GM18526 (cell line): ENCODE data around the gene TFPI2.

Source experiments
- POLR2A ChIP-seq: IDR thresholded peaks from 3 replicates; pipeline ENCODE4 v1.6.1; 2011; ENCODE audit not compliant: insufficient read length; ENCODE audit errors: extremely low read depth

The TFPI2 gene

DNA sequence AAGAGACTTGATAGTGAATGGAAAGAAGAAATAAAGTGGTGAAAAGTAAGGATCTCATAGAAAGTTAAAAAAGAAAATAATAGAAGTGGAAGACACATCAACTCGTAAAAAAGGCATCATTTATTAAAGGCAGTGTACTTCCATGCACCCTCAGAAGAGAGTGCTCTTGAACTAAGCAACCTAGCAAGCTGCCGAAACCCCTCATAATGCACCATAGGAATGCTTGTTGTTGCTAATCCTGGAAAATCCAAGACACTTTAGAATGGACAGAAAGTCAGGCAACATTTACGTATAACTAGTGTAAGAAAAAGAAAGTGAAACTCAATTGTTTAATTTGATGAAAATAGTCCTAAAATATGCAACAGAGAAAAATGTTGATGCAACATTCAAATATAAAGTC, 12.8 kb downstream of the TFPI2 start:
- no peak for TF ChIP-seq POLR2A

DNA sequence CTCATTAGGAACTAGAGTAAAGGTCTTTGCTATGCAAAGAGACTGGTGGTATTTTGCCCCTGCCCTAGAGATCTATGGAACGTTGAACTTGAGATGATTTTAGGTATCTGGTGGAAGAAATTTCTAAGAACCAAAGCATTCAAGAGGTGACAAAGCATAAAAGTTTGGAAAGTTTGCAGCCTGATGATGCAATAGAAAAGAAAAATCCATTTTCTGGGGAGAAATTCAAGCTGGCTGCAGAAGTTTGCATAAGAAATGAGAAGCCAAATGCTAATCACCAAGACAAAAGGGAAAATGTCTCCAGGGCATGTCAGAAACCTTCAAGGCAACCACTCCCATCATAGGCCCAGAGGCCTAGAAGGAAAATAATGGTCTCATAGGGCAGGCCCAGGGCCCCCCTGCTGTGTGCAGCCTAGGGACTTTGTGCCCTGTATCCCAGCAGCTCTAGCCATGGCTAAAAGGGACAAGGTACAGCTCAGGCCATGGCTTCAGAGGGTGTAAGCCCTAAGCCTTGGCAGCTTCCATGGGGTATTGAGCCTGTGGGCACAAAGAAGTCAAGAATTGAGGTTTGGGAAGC, 16.5 kb downstream of the TFPI2 start:
- no peak for TF ChIP-seq POLR2A

DNA sequence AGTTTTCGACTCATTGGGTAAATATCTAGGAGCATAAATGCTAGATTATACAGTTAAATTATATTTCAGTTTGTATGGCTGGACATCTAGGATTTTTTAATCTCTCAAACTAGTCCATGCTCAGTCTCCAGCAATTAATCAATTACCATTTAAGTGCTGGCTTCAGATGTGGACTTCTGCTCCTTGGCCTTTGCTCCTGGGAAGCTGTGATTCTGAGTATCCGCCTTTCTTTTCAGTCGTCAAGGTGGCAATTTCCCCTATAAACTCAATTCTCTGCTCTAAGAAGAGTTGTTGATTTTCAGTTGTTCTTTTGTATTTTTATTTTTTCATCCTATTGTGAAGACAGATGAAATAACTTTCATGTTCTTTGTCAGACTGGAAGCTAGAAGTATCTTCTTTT, 23.7 kb downstream of the TFPI2 start:
- no peak for TF ChIP-seq POLR2A

DNA sequence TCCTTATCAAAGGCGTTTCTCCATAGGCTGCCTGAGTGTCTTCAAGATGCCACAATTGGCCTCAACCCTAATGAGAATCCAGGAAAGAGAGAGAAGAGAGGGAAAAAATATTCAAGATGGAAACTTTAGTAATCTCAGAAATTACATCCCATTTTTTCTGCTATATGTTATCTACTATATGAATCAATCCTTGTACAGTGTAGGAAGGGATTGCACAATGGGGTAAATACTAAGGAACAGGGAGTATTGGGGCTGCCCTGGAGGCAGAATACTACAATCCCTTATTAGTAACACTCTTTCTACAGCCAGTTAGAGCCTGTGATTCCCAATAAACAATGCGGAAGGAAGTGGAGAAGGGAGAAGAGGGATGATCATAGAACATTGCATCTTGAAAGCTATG, 27.9 kb downstream of the TFPI2 start:
- TF ChIP-seq POLR2A = no peak

DNA sequence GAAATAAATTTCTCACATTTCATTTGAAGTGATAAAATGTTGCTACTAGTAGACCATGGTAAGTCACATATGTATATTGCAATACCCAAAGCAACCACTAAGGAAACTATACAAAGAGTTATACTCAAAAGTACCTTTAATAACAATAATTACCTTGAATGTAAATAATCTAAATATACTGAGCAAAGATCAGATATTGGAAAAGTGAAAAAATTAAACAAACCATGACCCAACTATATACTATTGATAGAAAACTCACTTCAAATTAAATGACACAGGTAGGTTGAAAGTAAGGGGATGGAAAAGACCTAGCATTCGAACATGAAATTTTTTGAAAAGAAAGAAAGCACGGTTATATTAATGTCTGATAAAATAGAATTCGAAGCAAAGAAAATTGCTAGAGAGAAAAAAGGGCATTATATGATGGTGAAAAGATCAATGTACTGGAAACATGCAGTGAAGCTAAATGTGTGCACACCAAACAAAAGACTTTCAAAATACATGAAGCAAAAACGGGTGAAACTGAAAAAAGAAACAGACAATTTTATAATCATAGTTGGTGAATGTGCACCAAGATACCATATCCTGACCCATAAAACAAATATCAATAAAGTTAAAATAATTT, 29.1 kb downstream of the TFPI2 start:
- TF ChIP-seq POLR2A = no peak

DNA sequence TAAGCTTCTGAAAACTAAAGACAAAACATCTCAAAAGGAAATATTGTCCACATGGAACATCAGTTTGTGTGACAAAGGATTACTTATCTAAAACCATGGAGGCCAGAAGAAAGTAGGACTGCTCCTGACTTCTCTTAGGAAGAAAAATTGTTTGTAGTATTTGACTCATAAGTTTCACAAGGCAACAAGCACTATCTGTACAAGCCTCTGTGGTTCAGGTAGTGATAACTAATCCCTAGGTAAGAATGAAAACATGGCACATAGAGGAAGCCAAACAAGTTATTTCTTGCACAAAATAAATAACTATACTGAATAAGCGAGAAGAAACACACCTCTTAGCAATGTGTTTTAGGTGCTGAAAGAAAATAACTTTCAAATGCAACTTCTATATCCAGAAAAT, 30.3 kb downstream of the TFPI2 start:
- TF ChIP-seq POLR2A = no peak

DNA sequence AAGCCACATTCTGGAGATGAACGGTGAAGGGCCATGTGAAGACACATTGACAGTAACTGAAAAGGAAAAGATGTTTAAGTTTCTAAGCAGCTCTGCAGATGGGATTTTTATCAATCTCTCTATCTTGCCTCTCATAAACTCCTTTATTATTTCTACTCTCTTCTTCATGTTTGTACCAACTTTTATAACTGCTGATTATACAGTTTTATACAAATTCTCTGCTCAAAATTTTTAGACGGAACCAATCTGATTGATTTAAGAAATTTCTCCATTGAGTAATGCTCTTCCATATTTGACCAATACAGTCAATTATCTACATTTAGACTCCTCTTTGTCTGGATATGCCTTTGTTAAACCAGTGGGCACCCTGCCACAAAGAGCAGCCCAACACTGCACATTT, 31.7 kb downstream of the TFPI2 start:
- TF ChIP-seq POLR2A = no peak

DNA sequence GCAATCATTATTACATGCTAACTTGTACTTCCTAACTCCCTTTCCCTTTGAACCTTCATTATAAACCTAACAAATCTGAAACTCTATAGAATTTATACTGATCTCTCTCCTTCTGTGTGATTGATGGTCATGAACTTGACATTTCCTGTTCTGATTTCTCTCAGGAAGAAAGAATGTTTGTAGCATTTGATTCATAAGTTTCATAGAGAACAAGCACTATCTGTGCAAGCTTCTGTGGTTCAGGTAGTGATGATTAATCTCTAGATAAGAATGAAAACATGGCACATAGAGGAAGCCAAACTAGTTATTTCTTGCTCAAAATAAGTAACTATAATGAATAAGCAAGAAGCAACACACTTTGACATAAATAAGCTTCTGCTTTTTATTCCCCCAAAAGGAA, 34.2 kb downstream of the TFPI2 start:
- TF ChIP-seq POLR2A = no peak

DNA sequence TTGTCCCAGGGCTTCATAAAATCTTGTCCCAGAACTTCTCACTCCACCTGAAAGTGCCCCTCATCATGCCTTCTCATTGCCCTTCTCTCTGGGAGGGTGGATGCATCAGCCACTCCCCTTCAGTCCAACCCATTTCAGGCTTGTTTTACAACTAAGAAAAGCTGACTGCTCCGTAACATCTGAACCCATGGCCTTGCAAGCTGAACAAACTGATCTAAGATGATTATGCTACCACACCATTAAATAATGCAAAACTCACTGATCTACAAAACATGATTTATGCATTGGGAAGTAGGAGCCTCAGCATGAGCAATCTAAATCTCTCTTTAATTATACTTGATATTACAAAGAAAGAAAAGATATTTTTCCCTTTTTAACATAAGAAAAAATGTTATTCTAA, 34.8 kb downstream of the TFPI2 start:
- TF ChIP-seq POLR2A = no peak

DNA sequence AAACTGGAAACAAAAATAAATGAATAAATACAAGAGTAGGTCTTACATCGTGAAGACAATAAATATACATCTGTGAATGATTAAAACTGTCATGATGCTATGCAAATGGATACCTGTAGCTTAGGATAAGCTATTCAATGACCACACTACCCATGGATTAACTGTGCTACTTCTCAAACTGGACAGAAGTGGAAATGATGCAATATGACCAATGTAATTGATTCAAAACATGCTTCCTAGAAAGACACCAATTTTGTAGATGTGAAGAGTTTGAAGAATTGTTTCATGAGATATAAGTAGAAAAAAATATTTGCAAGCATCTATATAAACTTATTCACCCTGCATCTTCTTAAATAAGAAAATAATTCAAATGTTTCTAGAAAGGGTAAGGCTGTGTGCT, 36.1 kb downstream of the TFPI2 start:
- no peak for TF ChIP-seq POLR2A

DNA sequence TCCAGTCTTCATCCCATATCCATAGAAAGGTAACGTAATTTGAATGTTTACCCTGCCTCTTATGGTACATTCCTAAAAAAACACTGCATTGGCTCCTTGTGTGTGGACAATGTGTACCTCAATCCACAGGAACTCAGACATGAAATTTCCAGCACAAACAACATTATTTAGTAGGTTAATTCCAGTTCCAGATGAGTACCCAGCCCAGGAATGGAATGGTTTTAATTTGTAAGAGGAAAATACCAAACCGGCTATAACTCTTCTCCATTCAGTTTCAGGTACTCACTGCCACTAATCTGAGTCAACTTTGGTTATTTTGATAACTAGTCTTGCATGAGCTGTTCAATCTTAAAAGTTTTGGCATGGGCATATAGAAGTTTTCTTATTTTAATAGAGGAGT, 39.0 kb downstream of the TFPI2 start:
- no peak for TF ChIP-seq POLR2A

DNA sequence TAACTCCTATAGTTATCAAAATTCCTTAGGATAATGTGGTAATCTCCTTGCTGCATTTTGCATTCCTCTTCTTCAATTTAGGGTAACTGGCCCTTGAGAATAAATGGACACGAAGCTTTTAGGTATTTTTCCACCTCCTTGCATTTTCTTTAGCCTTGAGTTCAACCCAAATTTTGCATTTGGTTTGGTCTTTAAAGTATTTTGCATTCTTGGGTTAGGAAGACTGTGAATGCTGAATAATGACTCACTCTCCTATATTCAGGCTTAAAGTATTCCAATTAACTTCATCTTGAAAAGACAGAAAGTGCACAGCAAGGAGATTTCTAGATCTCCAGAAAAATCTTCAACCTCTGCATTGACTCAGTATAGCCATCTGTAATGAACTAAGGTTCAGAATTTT, 47.3 kb downstream of the TFPI2 start:
- TF ChIP-seq POLR2A = no peak

DNA sequence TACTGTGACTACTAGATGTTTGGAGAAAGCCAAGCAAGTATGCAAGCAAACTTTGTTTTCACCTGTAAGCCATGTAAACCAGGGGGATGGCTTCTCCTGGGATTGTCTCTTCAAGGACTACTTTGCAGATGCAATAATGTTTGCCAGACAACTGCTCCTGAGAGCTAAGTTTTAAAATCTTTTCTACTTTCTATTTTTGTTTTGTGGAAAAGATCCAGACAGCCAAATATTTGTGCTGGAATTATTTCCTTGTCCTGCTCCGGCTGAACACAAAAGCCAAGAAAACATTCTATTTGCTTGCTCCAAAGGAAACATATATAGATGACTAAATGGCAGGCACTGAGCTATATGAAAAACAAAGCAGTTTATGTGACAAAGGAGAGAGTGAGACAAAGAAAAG, 51.6 kb downstream of the TFPI2 start:
- TF ChIP-seq POLR2A = no peak

DNA sequence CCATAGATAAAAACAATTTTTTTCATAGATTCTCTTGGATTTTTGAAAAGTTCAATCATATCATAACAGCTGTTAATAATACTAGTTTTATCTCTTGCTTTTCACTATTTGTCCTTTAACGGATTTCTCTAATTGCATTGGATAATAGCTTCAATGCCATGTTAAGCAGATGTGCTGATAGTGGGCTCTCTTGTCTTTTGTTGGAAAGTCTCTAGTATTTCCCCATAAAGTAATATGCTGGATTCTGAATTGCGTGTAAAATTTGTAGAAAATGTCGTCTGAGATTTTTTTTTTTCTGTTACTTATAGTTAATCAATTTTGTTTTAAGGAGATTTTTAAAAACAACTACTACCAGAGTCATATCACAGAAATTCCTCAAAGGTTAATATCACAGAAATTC, 53.3 kb downstream of the TFPI2 start:
- TF ChIP-seq POLR2A = no peak

DNA sequence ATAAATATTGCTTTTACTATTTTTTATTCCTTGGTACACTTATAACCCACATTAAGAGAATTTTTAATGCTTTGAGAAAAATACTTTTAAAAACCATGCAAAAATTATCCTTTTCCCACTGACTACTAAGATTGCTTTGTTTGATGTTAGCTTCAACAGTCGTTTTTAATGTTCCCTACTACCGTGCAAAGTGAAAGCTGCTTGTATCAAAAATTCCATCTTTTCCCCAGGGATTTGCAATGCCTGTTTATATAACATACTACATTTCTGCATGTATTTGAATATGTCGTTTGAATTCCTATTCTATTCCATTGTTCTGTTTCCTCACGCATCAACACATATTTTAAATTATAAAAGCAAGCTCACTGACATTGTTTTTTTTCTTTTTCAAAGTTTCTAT, 54.4 kb downstream of the TFPI2 start:
- no peak for TF ChIP-seq POLR2A

DNA sequence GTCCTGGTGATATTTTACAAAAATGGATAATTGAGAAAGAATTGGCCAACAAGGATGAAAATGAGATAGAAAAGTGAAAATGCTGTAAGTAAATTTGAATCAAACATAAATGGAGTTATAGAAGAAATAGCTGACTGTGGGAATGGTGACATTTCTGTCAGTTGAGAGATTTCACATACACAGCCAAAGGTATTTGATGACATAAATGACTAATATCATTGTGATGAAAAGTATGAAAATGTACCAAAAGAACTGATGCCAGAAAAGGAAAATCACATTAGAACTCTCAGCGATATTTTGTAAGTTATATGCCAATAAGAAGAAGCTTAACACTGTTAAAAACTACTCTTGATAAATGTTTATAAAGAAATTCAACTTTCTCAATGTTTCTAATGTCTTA, 54.9 kb downstream of the TFPI2 start:
- TF ChIP-seq POLR2A = no peak
